ENCODE measurements around the gene SYCP2L. TPM values are rescaled to one million over a fixed set of nuclear protein-coding genes. Genes with fewer than 3 reads are reported as not detected.

Gene SYCP2L
- total and polyA plus RNA-seq, 2 of the 4 experiments (the other 2 are of a cell fraction), result 0.05 TPM; not detected in 1

DNA sequence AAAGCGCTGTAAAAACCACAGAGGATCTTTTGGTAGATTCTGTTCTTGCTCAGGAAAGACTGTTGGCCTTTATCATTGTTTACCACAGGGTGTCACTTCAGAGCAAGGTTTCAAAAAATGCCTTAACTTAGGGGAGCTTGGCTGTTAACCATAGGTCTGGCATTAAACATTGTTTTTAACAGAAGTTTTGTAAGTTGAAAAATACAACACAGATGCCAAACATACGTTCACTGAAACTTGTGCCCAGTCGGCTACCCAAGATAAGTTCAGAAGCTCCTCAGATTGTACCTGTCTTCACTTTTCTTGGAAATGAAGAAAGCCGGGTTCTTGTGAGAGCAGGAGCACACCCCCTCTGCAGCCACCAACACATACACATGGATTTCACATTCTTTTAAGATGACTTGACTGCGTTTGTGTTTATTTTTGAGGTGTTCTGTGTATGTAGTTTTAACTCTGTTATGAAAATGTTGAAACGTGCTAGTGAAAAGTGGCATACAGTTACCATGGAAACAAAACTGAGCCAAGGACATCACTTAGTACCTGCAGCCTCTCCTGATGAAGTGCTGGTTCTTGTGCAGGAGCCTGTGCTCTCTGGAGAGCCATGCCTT lies 64.9 kb downstream of the SYCP2L start:
- H3K56ac ChIP-seq (ENCODE audit: extremely low read depth, insufficient read depth, low read length), result no peak overlapping the region
- no peaks in the 10 kb centered on the region for H3K79me1 ChIP-seq (ENCODE audit: low read depth in 1 of 2, low read length in 2 of 2)
- H3K9ac ChIP-seq (ENCODE audit: low read depth, low read length), result no peak overlapping the region
- no peak overlapping the region for H4K91ac ChIP-seq (ENCODE audit: insufficient read depth, low read depth, low read length)
- 0 out of 2 replicates have a peak overlapping the region, but pooled peaks have one; percentile 19 for H2BK20ac ChIP-seq (ENCODE audit: low read depth, low read length)
- peaks cover 9% of the 10 kb centered on the region for H3K27me3 ChIP-seq (ENCODE audit: control insufficient read depth, insufficient read depth, low read length)
- DNase-seq, result peak; percentile 94
- CTCF ChIA-PET, result interaction anchor here (0.6 to 1.8 kb wide), 4 partner anchors 111 to 118 kb away, joined by 4 to 13 read pairs (median 4); no protein-coding TSS in a partner anchor
- H3K23ac ChIP-seq (ENCODE audit: low read depth, low read length), result no peak overlapping the region
- H2BK5ac ChIP-seq (ENCODE audit: low read depth, low read length, poor library complexity, severe bottlenecking), result no peak overlapping the region
- no peaks in the 10 kb centered on the region for H3K9me3 ChIP-seq (ENCODE audit: control insufficient read depth, insufficient read depth, low read length)
- 13% methylated on average over 1 of the region's 6 CpGs; no CpG with 5 or more reads in 1 of the 2 experiments for WGBS, 2 experiments (ENCODE audit: extremely low coverage in 2 of 2, insufficient read length in 1 of 2)
- H3K18ac ChIP-seq (ENCODE audit: low read depth, low read length), result no peak overlapping the region
- no peak overlapping the region for H4K8ac ChIP-seq (ENCODE audit: low read depth in 2 of 2, low read length in 2 of 2)
- H3K27ac ChIP-seq (ENCODE audit: insufficient read depth, low read length), result no peak overlapping the region
- POLR2A ChIA-PET (ENCODE audit: unreplicated experiment), result interaction anchor here (0.6 kb wide), 1 partner anchor 113 kb away, joined by 3 read pairs; no protein-coding TSS in a partner anchor
- in situ Hi-C loops (cut with MboI; ENCODE audit: low sequenced_read_pairs), result loop anchor here (5.0 to 10.0 kb wide), 3 partner anchors 116 to 623 kb away; no protein-coding TSS in a partner anchor
- 0 out of 2 replicates have a peak, but pooled peaks cover 3% of the 10 kb centered on the region for H3K9me1 ChIP-seq (ENCODE audit: insufficient read depth, low read length)
- no peak overlapping the region for H3K14ac ChIP-seq (replicated peaks; ENCODE audit: low read depth, low read length)
- no TSS peak for BruUV-seq (replicated peaks)
- no peak overlapping the region for H3K4me3 ChIP-seq (ENCODE audit: insufficient read depth, low read depth, low read length)
- no peak overlapping the region for H2AFZ ChIP-seq (replicated peaks; ENCODE audit: low read length, poor library complexity)
- no peak overlapping the region for H2AK9ac ChIP-seq (replicated peaks; ENCODE audit: low read depth, low read length, poor library complexity)
- no peak overlapping the region; the same call in 2 of the 3 replicates for H2BK15ac ChIP-seq (ENCODE audit: low read depth, low read length)
- no peak overlapping the region for H2AK5ac ChIP-seq (ENCODE audit: low read depth, low read length)
- no peak overlapping the region; the same call in 1 of the 2 replicates for H3K4ac ChIP-seq (ENCODE audit: low read depth, low read length)
- dilution Hi-C loops (cut with HindIII; ENCODE audit: low sequenced_read_pairs, unreplicated experiment), result no loop called here
- H4K20me1 ChIP-seq (ENCODE audit: insufficient read depth, low read length), result peaks cover 4% of the 10 kb centered on the region; the same call in 1 of the 2 replicates
- H2BK120ac ChIP-seq (ENCODE audit: low read depth, low read length), result no peak overlapping the region
- peak; percentile 93 for ATAC-seq (ENCODE audit: low read depth)
- H3K4me2 ChIP-seq (ENCODE audit: low read depth, low read length), result peak overlapping the region; percentile 56
- H4K5ac ChIP-seq (ENCODE audit: low read depth, low read length), result no peak overlapping the region
- H3K36me3 ChIP-seq (ENCODE audit: control insufficient read depth, insufficient read depth, low read length), result no peaks in the 10 kb centered on the region
- intact Hi-C loops (cut with micrococcal nuclease), result loop anchor here (1.0 to 2.0 kb wide), 5 partner anchors 92 to 624 kb away; no protein-coding TSS in a partner anchor
- H3K4me1 ChIP-seq (ENCODE audit: control insufficient read depth, insufficient read depth, low read length), result peaks cover 3% of the 10 kb centered on the region; the same call in 1 of the 2 replicates
- TF ChIP-seq, protein P1, sequence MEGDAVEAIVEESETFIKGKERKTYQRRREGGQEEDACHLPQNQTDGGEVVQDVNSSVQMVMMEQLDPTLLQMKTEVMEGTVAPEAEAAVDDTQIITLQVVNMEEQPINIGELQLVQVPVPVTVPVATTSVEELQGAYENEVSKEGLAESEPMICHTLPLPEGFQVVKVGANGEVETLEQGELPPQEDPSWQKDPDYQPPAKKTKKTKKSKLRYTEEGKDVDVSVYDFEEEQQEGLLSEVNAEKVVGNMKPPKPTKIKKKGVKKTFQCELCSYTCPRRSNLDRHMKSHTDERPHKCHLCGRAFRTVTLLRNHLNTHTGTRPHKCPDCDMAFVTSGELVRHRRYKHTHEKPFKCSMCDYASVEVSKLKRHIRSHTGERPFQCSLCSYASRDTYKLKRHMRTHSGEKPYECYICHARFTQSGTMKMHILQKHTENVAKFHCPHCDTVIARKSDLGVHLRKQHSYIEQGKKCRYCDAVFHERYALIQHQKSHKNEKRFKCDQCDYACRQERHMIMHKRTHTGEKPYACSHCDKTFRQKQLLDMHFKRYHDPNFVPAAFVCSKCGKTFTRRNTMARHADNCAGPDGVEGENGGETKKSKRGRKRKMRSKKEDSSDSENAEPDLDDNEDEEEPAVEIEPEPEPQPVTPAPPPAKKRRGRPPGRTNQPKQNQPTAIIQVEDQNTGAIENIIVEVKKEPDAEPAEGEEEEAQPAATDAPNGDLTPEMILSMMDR (conservative IDR thresholded peaks at IDR 0.05; ENCODE audit: low read depth, low read length), result peak; percentile 76
- TF ChIP-seq MXI1 (IDR thresholded peaks at IDR 0.05; ENCODE audit: borderline replicate concordance, low read depth, low read length) (peak; percentile 83; the same call in 1 of the 2 replicates), RFX5 (IDR thresholded peaks at IDR 0.05; ENCODE audit: low read depth, low read length) (no peak), RAD21 (IDR thresholded peaks at IDR 0.05; ENCODE audit: low read length) (peak; percentile 81), MAFK (IDR thresholded peaks at IDR 0.05; ENCODE audit: low read depth, low read length) (no peak), FOS (IDR thresholded peaks at IDR 0.05; ENCODE audit: low read depth, low read length) (peak; percentile 87), SMC3 (IDR thresholded peaks at IDR 0.05; ENCODE audit: low read depth, low read length) (peak; percentile 89), CEBPB (IDR thresholded peaks at IDR 0.05; ENCODE audit: low read depth, low read length) (peak; percentile 45; the same call in 1 of the 2 replicates), NFE2L2 (IDR thresholded peaks at IDR 0.05; ENCODE audit: low read depth, low read length) (peak; percentile 13; the same call in 1 of the 2 replicates), RCOR1 (IDR thresholded peaks at IDR 0.05; ENCODE audit: insufficient replicate concordance, low read length) (no peak), MAZ (IDR thresholded peaks at IDR 0.05; ENCODE audit: borderline replicate concordance, low read depth, low read length) (0 out of 2 replicates have a peak, but pooled peaks have one; percentile 16)
- TF ChIP-seq, protein P2, sequence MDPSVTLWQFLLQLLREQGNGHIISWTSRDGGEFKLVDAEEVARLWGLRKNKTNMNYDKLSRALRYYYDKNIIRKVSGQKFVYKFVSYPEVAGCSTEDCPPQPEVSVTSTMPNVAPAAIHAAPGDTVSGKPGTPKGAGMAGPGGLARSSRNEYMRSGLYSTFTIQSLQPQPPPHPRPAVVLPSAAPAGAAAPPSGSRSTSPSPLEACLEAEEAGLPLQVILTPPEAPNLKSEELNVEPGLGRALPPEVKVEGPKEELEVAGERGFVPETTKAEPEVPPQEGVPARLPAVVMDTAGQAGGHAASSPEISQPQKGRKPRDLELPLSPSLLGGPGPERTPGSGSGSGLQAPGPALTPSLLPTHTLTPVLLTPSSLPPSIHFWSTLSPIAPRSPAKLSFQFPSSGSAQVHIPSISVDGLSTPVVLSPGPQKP (IDR thresholded peaks at IDR 0.05; ENCODE audit: borderline replicate concordance, low read depth, low read length), result no peak
- TF ChIP-seq, protein P3, sequence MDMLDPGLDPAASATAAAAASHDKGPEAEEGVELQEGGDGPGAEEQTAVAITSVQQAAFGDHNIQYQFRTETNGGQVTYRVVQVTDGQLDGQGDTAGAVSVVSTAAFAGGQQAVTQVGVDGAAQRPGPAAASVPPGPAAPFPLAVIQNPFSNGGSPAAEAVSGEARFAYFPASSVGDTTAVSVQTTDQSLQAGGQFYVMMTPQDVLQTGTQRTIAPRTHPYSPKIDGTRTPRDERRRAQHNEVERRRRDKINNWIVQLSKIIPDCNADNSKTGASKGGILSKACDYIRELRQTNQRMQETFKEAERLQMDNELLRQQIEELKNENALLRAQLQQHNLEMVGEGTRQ (IDR thresholded peaks at IDR 0.05; ENCODE audit: low read depth, low read length), result no peak

All from IMR-90 (cell line).